Ramos (cell line): ENCODE results near the gene OGDH.
"Not testable (repeated sequence)": the region's sequence is repeated elsewhere in the genome, so short reads cannot be mapped to it uniquely, and the experiment has no call there.

Source experiments
- in situ Hi-C: fragments of 300-500 bp; cut with MboI; formaldehyde crosslinking; loops from one replicate; pipeline ENCODE4 v1.14.3; 2022; ENCODE audit warnings: low sequenced_read_pairs; ENCODE audit not compliant: unreplicated experiment

The OGDH gene

DNA sequence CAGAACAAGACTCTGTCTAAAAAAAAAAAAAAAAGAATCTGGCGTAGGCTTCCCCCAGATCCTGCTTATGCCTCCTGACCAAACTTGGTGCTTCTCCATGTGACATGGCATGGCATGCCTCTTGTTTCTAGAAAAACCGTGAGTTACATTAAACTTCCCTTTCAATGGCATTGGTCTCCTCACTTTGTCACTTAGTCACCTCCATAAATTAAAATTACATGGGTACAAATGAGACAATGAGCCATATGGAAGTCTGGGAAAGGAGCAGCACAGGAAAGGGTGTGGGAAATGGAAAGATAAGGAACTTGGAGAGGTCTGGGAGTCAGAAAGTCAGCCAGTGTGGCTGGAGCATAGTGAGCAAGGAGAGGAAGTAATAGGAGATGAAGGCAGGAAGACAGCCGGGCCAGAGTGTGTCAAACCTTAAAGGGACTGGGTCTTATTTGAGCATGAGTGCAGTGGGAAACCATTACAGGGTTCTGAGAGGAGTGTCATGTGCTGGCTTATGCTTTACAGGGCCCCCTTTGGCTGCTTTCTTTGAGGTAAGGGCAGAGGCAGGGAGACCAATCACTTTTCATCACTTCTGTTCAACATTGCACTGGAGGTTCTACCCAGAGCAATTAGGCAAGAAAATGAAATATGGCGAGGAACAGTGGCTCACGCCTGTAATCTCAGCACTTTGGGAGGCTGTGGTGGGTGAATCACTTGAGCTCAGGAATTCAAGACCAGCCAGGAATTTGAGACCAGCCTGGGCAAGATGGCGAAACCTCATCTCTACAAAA lies 120.9 kb downstream of the OGDH start:
- in situ Hi-C loops: no loop called here

DNA sequence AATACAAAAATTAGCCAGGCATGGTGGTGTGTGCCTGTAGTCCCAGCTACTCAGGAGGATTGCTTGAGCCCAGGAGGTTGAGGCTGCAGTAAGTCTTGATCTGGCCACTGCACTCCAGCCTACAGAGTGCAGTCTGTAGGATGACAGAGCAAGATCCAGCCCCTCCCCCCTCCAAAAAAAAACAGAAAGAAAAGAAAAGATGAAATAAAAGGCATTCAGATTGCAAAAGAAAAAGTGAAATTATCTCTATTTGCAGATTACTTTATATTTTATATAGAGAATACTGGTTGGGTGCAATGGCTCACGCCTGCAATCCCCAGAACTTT lies 121.5 kb downstream of the OGDH start:
- in situ Hi-C loops: no loop called here

DNA sequence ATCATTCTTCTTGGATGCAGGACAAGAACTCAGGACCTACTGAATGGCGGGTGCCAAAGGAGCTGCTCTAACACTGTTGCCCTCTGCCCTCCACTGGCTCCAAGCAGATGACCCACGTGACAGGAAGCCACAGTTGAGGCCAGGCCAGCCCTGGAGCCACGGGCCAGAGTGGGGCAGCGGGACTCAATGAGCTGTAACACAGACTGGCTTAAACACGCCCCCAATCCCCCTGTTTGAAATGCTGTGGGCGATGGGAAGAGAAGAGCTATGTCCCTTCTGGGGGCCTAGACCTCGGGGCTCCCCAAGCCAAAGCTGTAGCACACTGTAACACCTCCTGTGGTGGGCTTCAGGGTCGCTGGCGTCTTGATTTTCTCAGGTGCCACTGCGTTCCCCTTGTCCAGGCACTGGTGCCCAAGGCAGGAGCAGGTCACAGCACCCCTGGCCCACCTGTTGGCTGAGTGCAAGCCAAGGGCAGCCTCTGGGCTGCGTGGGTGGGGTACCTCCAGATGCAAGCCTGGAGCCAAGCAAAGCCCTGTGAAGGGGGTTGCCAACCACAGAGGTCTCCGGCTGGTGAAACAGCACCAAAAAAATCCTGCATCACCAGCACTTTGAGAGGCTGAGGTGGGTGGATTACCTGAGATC lies 123.6 kb downstream of the OGDH start:
- in situ Hi-C loops: no loop called here

DNA sequence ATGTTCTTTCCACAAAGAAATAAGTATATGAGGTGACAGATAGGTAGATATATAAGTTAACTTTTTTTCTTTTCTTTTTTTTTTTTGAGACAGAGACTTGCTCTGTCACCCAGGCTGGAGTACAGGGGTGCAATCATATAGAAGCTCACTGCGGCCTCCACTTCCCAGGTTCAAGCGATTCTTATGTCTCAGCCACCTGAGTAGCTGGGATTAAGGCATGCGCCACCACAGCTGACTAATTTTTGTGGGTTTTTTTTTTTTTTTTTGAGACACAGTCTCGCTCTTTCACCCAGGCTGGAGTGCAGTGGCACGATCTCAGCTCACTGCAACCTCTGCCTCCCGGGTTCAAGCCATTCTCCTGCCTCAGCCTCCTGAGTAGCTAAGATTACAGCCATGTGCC lies 126.5 kb downstream of the OGDH start:
- in situ Hi-C loops: not testable (repeated sequence)

DNA sequence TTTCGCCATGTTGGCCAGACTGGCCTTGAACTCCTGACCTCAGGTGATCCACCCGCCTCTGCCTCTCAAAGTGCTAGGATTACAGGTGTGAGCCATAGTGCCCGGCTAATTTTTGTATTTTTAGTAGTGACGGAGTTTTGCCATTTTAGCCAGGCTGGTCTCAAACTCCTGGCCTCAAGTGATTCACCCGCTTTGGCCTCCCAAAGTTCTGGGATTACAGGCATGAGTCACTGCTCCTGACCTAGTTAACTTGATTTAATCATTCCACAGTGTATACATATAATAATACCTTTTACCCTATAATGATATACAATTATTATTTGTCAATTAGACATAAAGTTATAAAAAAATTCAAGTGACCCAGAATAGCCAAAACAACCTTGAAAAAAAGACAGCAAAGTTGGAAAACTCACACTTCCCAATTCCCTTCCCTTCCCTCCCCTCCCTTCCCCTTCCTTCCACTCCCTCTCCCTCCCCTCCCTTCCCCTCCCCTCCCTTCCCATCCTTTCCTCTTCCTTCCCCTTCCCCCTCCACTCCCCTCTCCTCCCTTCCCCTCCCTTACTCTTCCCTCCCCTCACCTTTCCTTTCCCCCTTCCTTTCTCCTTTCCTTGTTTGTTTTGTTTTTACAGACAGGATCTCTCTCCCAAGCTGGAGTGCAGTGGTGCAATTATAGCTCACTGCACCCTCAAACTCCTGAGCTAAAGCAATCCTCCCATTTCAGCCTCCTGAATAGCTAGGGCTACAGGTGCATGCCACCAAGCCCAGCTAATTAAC lies 127.5 kb downstream of the OGDH start:
- in situ Hi-C loops: no loop called here

DNA sequence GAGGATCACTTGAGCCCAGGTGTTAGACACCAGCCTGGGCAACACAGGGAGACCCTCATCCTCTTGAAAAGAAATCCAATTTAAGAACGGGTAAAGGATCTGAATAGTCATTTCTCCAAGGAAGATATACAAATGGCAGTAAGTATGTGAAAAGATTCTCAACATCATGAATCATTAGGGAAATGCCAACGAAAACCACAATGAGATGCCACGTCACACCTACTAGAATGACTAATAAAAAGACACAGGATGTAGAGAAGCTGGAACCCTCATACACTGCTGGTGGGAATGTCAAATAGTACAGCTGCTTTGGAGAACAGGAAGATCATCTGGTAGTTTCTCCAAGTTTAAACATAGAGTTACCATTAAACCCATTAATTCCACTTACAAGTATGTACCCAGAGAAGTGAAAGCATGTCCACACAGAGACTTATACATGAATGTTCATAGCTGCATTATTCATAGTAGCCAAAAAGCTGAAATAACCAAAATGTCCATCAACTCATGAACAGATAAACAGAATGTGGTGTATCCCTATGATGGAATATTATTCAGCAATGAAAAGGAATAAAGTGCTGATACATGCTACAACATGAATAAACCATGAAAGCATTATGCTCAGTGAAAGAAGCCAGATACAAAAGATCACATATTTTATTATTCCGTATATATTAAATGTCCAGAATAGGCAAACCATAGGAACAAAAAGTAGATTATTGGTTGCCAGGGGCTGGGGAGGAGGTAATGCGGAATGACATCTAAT lies 129.2 kb downstream of the OGDH start:
- in situ Hi-C loops: no loop called here

DNA sequence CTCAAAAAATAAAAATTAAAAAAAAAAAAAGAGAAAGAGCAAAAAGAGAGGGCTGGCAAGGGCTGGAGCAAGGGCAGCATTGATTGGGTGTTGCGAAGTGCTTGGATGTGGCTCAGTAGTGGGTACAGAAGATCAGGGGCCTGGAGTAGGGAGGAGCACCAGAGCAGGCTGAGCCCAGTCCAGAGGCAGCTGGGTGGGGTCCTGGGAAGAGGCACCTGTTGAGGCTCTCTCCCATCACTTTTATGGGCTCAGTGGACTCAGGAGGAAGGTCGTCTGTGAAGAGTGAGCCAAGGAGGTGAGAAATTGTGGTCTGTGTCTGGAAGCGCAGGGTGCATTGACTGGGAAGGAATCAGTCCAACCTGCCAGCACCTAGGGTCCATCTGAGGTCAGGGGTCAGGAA lies 130.5 kb downstream of the OGDH start:
- in situ Hi-C loops: no loop called here

DNA sequence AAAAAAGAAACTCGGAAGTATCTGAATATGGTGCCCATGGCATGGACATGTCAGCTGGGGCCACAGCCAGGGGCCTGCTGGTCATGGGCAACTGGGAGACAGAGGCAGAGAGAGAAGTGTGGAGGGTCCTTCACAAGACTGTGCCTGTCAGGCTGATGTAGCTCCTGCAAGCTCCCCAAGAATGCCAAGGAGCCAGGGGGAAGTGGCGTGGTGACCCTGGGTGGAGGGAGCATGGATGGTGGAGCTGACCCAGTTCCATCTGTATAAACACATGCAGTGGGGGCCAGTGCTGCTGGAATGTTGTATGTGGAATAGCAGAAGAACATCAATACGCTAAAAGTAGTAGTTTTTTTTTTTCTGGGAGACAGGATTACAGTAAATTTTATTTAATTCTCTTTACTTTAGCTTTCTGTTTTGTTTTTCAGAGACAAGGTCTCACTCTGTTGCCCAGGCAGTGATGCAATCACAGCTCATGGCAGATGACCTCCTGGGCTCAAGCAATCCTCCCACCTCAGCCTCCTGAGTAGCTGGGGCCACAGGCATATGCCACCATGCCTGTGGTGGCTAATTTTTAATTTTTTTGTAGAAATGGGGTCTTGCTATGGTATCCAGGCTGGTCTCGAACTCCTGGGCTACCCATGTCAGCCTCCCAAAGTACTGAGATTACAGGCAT lies 131.8 kb downstream of the OGDH start:
- in situ Hi-C loops: no loop called here

DNA sequence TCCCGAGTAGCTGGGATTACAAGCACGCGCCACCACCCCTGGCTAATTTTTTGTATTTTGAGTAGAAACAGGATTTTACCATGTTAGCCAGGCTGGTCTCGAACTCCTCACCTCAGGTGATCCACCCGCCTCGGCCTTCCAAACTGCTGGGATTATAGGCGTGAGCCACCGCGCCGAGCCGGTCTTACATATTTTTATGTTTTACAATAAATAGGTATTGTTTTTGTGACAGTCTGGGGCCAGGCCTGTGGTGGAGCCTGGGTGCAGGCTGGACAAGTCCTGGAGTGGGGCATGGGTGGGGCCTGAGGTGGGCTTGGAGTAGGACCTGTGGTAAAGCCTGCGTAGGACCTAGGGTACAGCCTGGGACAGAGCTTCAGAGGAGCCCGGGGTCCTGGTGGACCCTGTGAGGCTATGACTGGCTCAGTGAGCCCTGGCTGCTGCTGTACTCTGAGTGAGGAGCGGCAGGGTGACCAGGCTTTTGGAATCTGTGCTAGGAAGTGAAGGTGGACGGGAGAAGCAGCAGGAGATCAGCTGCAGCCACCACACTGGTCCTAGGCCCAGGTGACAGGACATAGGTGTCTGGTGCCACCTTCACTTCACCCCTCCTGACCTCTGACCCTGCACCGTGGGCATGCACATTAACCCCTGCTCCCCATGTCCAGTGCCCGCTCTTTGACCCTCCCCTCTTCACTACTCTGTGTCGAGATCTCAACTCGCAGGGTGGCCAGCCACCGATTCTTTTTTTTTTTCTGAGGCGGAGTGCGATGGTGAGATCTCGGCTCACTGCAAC lies 132.6 kb downstream of the OGDH start:
- in situ Hi-C loops: no loop called here

DNA sequence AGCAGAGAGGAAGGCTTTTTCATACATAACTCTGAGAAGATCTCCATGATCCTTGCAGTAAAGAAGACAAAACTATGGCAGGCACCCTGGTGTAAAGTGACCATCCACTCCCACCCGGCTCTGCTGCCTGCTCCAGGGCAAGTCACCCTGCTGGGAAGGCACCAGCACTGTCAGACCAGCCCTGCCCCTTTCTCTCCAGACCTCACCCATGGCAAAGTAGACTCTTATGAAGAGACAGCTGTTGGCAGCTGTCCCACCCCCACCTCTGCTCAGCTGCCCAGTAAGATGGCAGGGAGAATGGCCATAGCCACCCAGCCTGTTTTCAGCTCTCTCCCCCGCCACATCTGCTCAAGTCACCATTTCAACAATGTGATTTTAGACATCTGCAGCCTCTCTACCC lies 133.6 kb downstream of the OGDH start:
- in situ Hi-C loops: no loop called here

DNA sequence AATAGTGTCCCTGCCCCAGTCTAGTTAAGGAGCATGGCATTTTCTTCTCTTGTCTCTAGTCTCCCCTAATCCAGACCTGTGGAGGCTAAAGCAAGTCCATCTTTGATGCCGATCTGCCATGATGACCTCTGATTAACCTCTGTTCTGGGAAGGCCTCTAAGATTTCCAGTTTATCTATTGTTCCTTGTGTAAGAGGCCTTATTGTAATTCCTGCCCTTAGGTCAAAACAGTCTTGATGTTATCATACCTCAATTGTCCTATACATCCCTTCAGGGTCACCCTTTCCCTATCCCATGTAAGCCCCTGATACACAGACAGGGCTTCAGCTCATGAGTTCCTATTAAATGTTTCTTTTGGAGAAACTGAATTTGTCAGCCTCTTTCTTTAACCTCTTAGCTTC lies 137.3 kb downstream of the OGDH start:
- in situ Hi-C loops: no loop called here

DNA sequence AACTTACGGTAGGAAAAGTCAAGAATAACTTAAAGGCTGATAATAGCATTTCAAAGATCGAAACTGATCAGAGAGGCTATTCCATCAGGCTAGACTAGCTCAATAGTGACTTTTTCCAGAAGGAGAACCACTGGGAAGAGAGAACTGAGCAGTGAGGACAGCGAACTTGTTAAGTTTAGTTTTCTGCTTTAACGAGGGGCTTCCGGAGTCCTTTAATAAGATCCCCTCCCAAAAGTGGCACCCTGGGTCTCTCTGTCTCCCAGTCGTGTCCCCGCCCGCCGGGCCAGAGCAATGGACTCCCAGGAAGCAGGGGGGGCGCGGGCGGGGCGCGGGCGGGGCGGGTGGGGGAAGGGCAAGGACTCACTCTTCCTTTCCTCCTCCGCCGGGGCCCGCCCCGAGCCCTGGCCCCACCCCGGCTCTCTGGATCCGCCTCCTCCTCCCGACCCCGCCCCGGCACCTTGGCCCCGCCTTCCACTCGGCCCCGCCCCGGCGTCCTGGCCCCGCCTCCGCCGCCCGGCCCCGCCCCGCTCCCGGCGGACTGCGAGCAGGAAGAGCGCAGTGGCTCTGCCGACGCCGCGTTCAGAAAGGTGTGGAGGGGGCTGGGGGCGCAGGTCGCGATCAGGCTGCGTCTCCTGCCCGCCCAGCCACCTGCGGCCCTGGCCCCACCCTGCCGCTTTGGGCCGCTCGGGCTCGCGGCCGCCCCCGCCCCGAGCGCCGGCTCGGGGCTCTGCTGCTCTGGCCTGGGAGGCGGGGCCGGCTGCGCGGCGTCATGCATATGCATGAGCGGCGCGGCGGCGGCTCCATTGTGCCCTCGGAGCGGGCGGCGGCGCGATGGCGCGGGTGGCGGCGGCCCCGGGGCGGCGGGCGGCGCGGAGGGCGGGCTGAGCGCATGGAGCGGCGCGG lies 141.9 kb downstream of the OGDH start, which contains the start of gene ZMIZ2:
Gene ZMIZ2, plus strand, starts transcription at position 803 of the 903 bp plus-strand sequence. CDS start 7,403 bp downstream, outside the sequence.
- in situ Hi-C loops: no loop called here

DNA sequence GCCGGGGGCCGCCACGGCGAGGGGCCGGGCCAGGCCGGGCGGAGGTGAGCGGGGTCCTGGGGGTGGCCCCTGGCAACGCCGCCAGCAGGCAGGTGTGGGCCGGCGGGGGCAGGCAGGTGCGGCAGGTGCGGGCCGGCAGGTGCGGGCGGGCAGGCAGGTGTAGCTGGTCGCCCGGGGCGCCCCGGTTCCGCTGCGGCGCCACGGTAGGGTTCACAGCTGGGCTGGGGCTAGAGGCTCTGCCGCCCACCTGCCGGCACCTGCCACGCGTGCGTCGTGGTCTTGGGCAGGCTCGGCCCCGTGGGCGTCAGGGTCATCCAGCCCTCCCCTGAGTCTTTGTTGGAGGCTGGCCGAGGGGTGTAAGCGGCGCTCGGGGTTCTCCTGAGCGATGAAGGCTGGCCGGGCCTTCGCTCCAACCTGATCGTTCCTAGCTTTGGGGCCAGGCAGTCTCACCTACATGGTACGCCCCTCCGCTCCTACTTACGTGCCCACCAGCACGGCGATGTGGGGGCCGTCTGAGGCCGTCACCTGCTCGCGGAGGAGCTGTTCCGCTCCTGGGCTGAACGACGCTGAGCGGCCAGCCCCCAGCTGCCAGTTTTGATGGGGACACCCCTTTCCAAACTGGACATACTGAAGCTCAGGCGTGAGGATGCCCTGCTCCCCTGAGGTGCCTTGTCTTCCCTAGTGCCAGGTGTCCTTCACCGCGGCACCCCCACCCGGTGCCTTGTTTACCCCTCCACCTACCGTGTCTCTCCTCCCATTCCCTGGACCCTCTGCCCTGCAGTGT lies 142.7 kb downstream of the OGDH start:
- in situ Hi-C loops: no loop called here

DNA sequence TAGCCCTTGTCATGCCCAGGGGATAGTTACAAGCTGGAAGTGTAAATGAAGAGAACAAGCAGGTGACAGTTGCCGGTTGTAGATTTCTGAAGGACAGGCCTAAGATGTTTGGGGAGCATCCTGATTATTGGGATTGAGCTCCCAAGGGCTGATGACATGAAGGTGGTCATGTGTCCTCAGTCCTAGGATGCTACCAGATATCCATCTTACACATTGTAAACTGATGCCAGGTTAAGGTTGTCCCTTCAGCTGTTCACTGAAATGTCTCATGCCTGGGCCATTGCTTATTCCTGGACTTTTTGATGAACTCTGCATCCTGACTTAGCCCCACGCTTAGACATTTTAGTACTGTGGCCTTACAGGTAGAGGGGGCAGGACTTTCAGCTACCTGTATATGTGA lies 143.6 kb downstream of the OGDH start:
- in situ Hi-C loops: no loop called here

DNA sequence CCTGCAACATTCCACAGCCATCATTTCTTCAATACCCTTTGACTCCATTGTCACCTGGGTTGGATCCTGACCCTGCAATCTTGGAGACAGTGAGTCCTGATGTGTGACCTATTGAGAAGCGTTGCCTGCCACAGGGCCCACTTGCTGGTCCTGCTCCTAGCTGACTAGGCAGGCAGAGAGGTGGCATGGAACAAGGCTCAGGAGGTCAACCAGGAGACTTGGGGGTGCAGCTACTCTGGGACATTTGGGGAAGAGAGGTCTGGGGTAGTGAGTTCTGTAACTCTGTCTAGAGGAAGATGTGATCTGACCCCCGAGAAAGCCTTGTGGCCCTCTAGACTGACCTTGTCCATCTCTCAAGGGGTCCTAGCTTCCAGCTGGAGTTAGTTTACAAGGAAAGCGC lies 144.0 kb downstream of the OGDH start:
- in situ Hi-C loops: no loop called here

DNA sequence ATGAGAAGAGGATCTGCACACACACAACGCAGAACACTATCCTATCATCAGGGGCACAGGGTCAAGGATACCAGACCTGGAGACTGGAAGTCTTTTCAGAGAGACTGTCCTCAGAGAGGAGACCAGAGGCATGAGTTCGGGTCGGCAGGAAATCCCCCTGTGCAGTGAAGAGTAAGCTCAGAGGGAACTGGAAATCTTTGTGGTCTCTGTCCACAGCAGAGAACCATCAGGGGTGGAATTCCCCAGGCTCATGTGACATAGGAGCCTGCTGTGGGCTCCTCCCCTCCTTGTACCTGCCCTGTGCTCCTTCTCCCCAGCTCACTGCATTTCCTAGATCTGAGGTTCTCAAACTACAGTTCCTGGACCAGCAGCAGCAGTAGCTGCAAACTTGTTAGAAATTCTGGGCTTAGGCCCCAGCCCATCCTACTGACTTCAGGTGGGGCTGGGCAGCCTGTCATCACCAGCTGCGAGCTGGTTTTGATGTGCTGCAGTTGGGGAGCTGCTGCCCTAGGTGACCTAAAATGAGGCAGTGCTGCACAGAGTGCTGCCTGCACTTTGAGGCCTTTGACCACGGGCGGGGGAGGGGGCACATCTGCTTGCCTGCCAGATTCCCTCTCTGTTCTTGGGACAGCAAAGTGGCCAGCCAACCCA lies 144.6 kb downstream of the OGDH start:
- in situ Hi-C loops: no loop called here

DNA sequence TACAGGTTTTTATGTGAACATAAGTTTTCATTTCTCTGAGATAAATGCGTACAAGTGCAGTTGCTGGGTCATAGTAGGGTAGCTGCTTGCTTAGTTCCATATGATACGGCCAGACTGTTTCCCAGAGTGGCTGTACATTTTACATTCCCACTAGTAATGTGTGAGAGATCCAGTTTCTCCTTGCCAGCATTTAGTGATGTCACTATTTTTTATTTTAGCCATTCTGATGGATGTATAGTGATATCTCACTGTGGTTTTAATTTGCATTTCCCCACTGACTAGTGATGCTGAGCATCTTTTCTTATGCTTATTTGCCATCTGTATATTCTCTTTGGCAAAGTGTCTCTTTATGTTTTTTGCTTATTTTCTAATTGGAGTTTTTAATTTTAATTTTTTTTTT lies 146.4 kb downstream of the OGDH start:
- in situ Hi-C loops: no loop called here
